GDM1 (cell line): ENCODE measurements around the gene TMEM87B.
"Not testable (repeated sequence)": the region's sequence is repeated elsewhere in the genome, so short reads cannot be mapped to it uniquely, and the experiment has no call there.

Experiments used
- DNase-seq: peaks from one replicate; lab custom pipeline; 2025; lab: John Stamatoyannopoulos, UW

The TMEM87B gene

DNA sequence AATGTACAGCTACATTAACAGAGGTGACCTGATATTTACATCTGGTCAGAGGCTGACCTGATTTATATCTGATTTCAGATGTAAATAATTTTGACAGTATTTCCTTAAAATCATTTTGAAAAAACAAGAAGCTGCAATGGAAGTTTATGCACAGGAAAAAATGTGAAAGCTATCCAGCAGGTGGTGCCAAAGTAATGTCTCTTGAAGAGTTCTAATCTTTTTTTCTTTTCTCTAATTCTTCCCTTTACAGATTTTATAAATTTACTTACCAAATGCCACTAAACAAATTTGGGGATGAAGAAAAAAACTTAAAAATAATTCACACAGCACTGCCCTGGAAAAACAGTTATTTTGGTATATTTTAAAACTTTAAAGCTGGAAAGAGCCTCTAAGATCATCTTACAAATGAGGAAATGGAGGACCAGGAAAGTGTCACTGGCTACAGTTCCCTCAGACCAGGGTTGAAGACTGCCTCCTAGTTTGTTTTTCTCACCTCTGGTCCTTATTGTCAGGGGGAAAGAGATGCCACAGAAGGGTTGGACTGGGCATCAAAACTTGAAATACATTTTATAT, 66.7 kb downstream of the TMEM87B start:
- peak; percentile 3 for DNase-seq

GRCh38 chr2:112129060-112129459, 74.0 kb downstream of the TMEM87B start:
- no peak for DNase-seq

DNA sequence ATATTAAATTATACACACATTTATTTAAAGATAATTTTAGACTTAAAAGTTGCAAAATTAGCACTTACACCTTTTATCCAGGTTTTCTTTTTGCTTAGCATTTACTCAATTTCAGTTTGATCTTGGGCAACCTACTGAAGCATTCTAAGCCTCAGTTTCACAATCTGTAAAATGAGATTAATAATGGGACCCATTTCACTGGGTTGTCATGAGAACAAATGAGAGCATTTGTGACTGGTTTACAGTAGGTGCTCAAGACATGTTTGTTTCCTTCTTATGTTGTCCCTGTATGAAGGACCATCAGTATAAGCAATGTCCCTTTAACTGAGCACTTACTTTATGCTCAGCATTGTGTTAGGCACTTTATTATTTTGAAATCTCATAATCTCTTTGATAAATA, 78.3 kb downstream of the TMEM87B start:
- DNase-seq = no peak

DNA sequence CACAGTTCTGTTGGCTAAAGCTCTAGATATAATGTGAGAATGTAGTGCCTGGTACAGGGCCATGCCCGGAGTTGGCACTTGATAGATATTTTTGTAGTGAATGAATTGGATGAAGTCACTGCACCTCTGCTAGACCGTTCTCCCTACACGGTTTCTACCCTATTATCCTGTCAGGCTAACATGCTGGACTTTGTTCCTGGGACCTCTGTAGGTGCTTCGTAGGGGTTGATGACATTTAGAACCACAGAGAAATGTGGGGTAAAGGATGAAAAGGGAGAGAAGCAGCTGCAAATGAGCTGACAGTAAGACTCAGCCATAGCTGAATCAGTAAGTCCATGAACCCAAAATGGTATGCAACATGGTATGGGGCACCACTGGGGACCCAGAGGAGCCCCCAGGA, 79.1 kb downstream of the TMEM87B start:
- DNase-seq = no peak

DNA sequence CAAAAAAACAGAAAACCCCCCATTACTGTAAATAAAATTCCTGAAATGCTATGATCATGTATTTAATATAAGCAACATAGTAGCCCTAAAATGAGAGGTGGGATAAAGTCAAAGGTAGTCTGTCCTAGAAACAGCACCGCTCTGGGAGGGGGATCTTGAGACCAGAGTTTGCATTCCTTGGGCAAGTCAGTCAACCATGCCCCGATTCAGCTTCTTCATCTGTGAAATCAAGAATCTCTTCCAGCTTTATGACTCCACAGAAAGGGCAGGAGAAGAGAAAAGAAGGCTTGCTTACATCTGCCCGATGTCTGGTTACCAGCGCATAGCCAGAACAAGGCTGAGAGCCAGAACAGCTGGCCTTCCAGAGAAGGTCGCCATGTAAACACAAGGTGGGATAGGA, 81.0 kb downstream of the TMEM87B start:
- no peak for DNase-seq

- no peak for DNase-seq
Measured at GRCh38 chr2:112137516-112138158, 82.6 kb downstream of the TMEM87B start.

- DNase-seq = no peak
Measured at GRCh38 chr2:112138159-112139032, 83.3 kb downstream of the TMEM87B start, which contains the start of gene FBLN7. Gene FBLN7, plus strand, starts transcription at chr2:112138385. Its CDS starts 271 bp downstream, at chr2:112138656.

- DNase-seq = not testable (repeated sequence)
Measured at GRCh38 chr2:112139033-112139614, 84.1 kb downstream of the TMEM87B start.

DNA sequence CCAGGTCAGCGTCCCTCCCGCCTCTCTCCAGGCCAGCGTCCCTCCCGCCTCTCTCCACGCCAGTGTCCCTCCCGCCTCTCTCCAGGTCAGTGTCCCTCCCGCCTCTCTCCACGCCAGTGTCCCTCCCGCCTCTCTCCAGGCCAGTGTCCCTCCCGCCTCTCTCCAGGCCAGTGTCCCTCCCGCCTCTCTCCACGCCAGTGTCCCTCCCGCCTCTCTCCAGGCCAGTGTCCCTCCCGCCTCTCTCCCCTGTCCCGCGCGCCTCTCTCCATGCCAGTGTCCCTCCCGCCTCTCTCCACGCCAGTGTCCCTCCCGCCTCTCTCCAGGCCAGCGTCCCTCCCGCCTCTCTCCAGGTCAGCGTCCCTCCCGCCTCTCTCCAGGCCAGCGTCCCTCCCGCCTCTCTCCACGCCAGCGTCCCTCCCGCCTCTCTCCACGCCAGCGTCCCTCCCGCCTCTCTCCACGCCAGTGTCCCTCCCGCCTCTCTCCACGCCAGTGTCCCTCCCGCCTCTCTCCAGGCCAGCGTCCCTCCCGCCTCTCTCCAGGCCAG, 84.7 kb downstream of the TMEM87B start:
- DNase-seq = not testable (repeated sequence)

DNA sequence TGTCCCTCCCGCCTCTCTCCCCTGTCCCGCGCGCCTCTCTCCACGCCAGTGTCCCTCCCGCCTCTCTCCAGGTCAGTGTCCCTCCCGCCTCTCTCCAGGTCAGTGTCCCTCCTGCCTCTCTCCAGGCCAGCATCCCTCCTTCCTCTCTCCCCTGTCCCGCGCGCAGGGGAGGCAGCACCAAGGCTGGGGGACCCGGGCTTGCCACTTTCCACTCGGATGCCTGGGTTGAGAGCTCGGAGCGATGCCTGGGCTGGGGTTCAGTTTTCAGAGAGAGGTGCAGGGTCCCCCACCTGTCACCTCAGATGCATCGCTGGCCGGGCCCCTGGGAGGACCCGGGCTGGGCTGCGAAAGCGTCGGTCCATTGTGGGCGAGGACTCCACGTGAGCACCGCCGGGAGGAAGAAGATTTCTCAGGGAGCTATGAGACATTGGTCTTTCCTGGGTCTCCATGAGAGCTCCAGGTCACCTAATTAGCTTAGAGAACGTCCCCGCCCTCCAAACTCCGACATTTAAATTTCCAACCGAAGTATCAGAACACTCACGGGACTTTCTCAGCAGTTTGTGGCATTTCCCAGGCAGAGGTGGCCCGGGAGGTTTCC, 85.2 kb downstream of the TMEM87B start:
- DNase-seq = no peak

GRCh38 chr2:112140899-112141625, 86.0 kb downstream of the TMEM87B start:
- DNase-seq = no peak

DNA sequence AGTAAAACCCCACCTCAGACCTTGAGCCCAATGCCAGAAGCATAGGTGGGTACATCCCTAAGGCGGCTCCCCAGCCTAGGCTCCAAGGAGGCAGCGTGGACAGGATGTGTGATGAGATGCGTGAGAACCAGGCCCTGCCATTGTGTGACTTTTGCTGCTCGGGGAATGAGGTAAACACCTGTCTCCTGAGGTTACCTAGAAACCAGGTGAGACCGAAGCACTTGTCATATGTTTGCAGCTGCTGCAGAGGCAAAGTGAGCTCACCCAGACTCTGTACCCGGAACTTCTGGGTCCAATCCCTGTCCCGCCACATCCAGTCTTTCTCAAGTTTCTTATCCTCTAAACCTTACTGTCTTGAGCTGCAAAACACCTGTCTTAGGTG, 86.5 kb downstream of the TMEM87B start:
- no peak for DNase-seq

- DNase-seq = no peak
Measured at GRCh38 chr2:112142525-112143078, 87.5 kb downstream of the TMEM87B start.

DNA sequence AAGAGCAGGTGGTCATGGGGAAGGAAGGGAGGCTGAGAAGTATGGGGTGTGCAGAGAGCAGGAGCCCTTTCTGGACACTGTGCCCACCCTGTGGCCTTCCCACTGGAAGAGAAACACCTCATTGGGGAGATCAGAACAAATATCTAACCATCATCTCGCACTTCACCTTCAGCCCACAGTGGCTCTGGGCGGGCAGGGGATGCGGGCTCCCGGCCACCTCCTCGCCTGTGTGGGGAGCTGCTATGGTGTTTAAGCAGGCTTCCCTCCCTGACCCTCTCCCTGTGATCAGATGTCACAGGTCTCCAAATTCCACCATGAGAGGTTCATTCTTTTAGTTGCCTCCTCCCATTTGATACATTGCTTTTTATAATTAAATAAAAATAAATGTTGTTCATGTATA, 88.1 kb downstream of the TMEM87B start:
- DNase-seq = no peak

- DNase-seq = no peak
Measured at GRCh38 chr2:112144966-112145365, 89.9 kb downstream of the TMEM87B start.

GRCh38 chr2:112147382-112148168, 92.5 kb downstream of the TMEM87B start:
- DNase-seq = no peak

DNA sequence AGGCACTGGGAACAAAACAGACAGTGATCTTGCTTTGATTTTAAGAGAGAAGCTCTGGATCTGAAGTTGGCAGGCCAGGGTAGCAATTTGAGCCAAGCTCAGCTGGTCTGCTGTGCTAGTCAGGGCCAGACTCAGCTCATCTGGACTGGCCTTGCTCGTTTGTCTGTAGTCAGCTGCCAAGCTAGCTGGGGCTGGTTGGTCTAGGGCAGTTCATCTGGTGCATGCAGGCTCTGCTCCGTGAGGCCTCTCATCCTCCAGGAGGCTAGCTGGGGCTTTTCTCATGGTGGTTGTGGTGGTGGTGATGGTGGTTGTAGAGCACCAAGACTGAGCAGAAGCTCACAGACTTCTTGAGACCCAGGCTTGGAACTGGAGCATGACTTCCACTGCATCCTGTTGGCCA, 93.4 kb downstream of the TMEM87B start:
- no peak for DNase-seq

GRCh38 chr2:112149194-112149593, 94.1 kb downstream of the TMEM87B start:
- DNase-seq = no peak

DNA sequence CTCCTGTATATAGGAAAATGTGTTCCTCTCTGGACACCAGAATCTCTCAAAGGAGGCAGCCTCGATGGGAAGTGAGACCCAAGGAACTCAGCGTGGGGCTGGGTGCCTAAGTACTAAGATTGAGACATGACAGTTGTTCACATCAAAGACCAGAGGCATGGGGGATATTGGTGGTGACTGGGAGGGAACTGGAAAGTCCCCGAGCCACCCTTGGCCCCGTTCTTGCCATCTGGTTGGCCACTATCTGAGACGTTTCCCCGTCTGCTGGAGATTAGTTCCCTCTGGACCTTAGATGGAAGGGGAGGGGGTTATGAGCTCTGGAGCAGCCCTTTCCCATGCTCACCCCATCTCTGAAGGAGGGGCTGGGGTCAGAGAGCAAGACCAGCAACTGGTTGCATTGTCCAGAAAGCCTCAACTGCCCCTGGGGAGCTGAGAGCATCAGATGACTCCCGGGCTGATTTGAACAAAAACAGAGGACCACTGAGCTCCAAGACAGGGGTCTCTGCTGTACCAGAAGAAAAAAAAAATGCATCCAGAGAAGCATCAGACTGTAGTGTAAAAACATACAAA, 94.9 kb downstream of the TMEM87B start:
- no peak for DNase-seq

DNA sequence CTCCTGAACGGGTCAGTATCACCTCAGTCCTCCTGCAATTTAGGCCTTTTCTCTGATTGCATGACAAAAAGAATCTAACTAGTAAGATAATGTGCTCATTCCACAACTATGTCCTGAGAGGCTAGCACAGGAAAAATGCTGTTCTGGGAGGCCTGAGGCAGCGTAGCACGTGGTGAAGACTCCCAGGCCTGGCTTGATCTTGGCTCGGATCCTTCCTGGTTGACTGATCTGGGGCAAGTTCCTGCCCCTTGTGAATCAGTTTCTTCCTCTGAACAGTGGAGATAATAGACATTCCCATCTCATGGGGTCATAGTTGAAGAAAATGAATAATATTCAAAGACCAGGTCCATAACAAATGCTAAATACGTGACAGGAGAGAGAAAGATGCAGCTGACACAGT, 95.4 kb downstream of the TMEM87B start:
- no peak for DNase-seq
